HG02981 (cell line): Measurements from ENCODE around the gene SHROOM3.
"Not testable (repeated sequence)": the region's sequence is repeated elsewhere in the genome, so short reads cannot be mapped to it uniquely, and the experiment has no call there.

Source experiments
- ATAC-seq: cut with Tn5 transposase; IDR thresholded peaks from one replicate; pipeline ENCODE4 v1.9.1; 2021; ENCODE audit warnings: mild to moderate bottlenecking, moderate library complexity; ENCODE audit not compliant: unreplicated experiment

SHROOM3 gene

GRCh38 chr4:76709772-76710090, 274.7 kb downstream of the SHROOM3 start:
- ATAC-seq: no peak

GRCh38 chr4:76712564-76712963, 277.5 kb downstream of the SHROOM3 start:
- ATAC-seq: no peak

DNA sequence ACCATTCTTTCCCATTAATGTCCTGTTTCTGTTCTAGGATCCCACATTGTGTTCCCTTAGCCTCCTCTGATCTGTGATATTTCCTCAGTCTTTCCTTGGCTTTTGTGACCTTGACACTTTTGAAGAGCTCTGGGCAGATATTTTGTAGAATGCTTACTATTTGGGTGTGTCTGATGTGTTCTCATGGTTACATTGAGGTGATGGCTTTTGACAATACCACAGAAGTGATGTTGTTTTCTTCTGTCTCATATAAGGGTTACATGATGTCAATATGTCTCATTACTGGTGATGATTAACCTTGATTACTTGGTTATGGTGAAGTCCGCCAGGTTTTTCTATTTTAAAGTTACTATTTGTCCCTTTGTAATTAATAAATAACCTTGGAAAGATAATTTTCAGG, 279.2 kb downstream of the SHROOM3 start:
- ATAC-seq: no peak

DNA sequence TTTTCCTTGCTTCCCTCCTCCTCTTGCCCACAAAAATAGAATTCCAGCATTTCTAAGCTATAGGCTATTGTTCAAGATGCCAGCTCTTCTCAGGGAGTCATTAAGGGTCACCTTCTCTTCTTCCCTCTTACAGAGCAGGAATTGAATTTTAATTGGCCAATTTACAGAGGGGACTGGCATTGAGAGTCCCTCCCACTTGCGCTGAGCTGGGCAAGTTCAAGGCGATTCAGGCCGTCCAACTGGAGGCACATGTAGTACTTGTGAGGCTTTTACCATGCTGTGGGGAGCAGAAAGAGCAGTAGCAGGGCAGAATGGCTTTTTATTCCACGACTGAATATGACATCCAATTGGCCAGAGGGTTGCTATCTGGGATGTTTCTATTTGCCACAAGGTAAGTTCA, 281.0 kb downstream of the SHROOM3 start:
- no peak for ATAC-seq

DNA sequence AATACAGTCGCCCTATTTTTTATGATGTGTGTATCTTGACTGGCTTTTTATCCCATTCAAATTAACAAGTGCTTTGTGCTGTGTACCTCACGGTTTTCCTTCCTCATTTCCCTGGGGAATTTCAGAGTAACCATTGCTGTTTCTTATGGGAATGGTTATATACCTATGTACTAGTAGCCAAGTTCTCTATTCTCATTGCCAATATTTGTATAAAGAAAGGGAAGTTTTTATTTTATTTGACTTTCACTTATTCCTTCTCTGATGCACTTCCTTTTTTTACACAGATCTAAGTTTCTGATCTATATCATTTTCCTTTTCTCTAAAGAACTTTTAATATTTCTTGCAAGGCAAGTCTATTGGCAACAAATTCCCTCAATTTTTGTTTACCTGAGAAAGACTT, 281.6 kb downstream of the SHROOM3 start:
- ATAC-seq: no peak

DNA sequence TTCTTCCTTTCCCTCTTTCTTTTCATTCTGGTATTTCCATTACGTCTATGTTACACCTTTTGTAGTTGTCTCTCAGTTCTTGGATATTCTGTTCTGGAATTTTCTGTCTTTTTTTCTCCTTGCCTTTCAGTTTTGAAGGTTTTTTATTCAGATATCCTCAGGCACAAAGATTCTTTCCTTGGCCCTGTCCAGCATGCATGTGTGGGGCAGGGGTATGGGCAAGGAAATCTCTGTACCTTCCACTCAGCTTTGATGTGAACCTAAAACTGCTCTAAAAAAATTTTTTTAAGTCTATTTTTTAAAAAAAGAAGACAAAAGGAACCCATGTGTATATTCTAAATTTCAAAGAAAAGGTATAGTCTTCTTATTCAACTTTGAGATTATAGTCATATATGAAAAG, 282.4 kb downstream of the SHROOM3 start:
- no peak for ATAC-seq

DNA sequence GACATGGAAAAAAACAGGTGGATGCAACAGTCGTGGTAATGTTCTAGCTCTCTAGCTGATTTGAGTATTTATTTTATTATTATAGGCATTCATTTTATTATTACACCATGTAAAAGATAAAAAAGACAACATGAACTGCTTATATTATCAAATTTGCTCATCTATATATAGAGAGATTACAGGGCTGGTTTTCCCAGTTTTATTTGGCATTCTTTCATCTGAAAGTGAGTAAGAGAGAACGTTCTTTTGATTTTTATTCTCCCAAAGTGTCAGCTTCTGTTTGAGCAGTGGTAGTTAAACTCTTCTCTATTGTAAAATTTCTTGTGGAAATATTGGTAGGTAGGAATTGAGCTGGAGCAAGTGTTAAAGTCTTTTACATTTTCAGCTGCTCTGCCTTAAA, 283.0 kb downstream of the SHROOM3 start:
- no peak for ATAC-seq

GRCh38 chr4:76718831-76719230, 283.8 kb downstream of the SHROOM3 start:
- ATAC-seq: no peak

- no peak for ATAC-seq
These were observed 285.1 kb downstream of the SHROOM3 start for GRCh38 chr4:76720121-76720520.

DNA sequence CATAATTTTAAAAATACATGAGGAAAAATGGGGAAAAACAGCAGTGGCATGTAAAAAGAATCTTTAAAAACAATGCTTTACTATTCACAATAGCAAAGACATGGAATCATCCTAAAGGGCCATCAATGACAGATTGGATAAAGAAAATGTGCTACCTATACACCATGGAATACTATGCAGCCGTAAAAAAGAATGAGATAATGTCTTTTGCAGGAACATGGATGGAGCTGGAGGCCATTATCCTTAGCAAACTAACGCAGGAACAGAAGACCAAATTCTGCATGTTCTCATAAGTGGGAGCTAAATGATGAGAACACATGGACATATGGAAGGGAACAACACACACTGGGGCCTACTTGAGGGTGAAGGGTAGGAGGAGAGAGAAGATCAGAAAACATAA, 287.1 kb downstream of the SHROOM3 start:
- ATAC-seq: not testable (repeated sequence)

- ATAC-seq: no peak
These were observed 287.8 kb downstream of the SHROOM3 start for GRCh38 chr4:76722838-76723237.

- no peak for ATAC-seq
These were observed 288.3 kb downstream of the SHROOM3 start for GRCh38 chr4:76723373-76723772.

- ATAC-seq: no peak
These were observed 288.9 kb downstream of the SHROOM3 start for GRCh38 chr4:76723924-76724323.

GRCh38 chr4:76725039-76725438, 290.0 kb downstream of the SHROOM3 start:
- no peak for ATAC-seq

DNA sequence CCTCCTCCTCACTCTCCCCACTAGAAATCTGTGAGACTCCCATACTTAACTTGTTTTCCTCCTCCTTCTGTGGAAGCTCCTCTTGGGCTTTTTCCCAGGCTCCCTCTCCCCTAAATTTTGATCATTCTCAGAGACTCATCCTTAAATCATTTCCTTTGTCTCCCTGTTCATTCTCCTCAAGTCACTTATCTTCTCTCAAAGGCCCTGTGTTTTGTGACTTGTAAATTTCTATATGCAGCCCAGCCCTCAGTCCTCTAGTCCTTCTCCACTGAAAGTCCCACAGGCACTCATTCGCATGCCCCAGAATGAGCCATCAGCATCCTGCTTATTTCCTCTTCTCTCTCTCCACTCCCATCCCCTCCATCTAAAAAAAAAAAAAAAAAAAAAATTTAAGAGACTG, 291.1 kb downstream of the SHROOM3 start:
- ATAC-seq: no peak

GRCh38 chr4:76726631-76727030, 291.6 kb downstream of the SHROOM3 start:
- ATAC-seq: no peak

GRCh38 chr4:76727934-76728333, 292.9 kb downstream of the SHROOM3 start:
- not testable (repeated sequence) for ATAC-seq

- ATAC-seq: no peak
These were observed 294.4 kb downstream of the SHROOM3 start for GRCh38 chr4:76729460-76729859.

GRCh38 chr4:76729980-76730379, 295.0 kb downstream of the SHROOM3 start:
- no peak for ATAC-seq

DNA sequence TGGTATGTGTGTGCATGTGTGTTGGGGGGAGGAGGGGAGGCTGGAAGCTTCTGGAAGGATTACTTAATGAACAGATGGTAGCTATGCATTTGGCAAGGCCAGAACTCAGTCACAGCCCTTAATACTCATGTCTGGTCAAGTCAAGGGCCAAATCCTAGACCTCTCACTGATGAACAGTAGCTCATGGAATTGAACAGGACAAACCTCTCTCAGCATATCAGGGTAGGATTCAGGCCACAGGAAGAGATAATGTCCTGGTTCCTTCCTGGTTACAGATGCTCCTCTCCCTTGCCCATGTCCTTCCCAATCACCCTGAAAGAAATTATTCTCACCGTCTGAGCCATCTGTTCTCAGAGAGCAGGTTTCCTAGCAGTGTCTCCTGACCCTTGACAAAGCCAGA, 297.2 kb downstream of the SHROOM3 start:
- ATAC-seq: no peak

GRCh38 chr4:76733068-76733771, 298.2 kb downstream of the SHROOM3 start:
- ATAC-seq: no peak

- no peak for ATAC-seq
These were observed 301.4 kb downstream of the SHROOM3 start for GRCh38 chr4:76736414-76736813.

DNA sequence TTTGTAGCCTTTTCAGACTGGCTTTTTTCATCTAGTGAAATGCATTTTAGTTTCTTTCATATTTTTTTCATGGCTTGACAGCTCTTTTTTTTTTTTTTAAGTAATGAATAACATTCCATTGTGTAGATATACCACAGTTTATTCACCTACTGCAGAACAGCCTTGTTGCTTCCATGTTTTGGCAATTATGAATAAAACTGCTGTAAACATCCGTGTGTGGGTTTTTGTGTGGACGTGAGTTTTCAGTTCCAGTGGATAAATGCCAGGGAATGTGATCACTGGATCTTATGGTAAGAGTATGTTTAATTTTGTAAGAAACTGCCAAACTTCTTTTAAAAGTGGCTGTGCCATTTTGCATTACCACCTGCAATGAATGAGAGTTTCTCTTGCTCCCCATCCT, 302.2 kb downstream of the SHROOM3 start:
- no peak for ATAC-seq

DNA sequence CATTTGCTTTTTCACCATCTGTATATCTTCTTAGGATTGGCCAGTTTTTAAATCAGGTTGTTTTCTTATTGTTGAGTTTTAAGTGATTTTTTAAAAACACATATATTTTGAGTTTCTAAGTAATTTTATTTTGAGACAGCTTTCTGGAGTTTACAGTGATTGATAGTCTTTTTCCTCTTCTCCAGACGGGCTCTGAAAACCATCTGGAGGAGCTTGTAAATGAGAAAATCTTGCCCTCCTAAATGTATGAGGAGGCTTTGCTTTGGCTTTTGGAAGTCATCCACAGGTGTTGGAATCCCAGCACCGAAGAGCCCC, 302.7 kb downstream of the SHROOM3 start:
- no peak for ATAC-seq
